PC-9 (cell line): Measurements from ENCODE around the gene HBA1. TPM values are rescaled to one million over a fixed set of nuclear protein-coding genes. Genes with fewer than 3 reads are reported as not detected.
"Not testable (repeated sequence)": the region's sequence is repeated elsewhere in the genome, so short reads cannot be mapped to it uniquely, and the experiment has no call there.

Source experiments
- BruUV-seq: library from RNA; stranded (reverse); fragments of 400-500 nt; replicated peaks from 2 replicates; lab custom pipeline; 2021; lab: Mats Ljungman, UMichigan
- CTCF ChIA-PET: fragments of 300-600 bp; sonication (Branson Sonifier 250); formaldehyde crosslinking; loops from one replicate; lab custom pipeline; 2022; ENCODE audit warnings: antibody characterized with exemption; lab: Charles Lee
- POLR2A ChIA-PET: fragments of 300-600 bp; sonication (Branson Sonifier 250); formaldehyde crosslinking; loops from one replicate; lab custom pipeline; 2022; ENCODE audit warnings: antibody characterized with exemption; ENCODE audit not compliant: unreplicated experiment; lab: Charles Lee
- DNase-seq, 2 experiments: peaks; one replicate each; pipeline versions ENCODE4 v3.0.0 to v3.0.0-alpha.2; 2015 to 2022; ENCODE audit warnings: mixed read lengths in 1 of 2
- H2AFZ ChIP-seq: fragments of 200-600 bp; sonication (generic); 2 replicates; pipeline ENCODE4 v1.8.1; 2017; ENCODE audit warnings: antibody characterized with exemption
- H3F3A ChIP-seq: fragments of 200-600 bp; sonication (generic); 2 replicates; pipeline ENCODE4 v1.8.1; 2017; ENCODE audit warnings: antibody characterized with exemption, mild to moderate bottlenecking, low read depth; ENCODE audit not compliant: insufficient read depth
- H3K27ac ChIP-seq: fragments of 200-600 bp; sonication (generic); 2 replicates; pipeline ENCODE4 v1.6.1; 2016; ENCODE audit warnings: mixed run types
- H3K27me3 ChIP-seq: fragments of 200-600 bp; sonication (generic); 2 replicates; pipeline ENCODE4 v1.6.1; 2016; ENCODE audit warnings: low read depth, mixed run types; ENCODE audit not compliant: insufficient read depth
- H3K36me3 ChIP-seq: fragments of 200-600 bp; sonication (generic); 2 replicates; pipeline ENCODE4 v1.6.1; 2016; ENCODE audit warnings: low read depth, mixed run types
- H3K4me1 ChIP-seq: fragments of 200-600 bp; sonication (generic); replicated peaks from 2 replicates; pipeline ENCODE4 v1.6.1; 2016; ENCODE audit warnings: mixed run types; ENCODE audit not compliant: insufficient read depth
- H3K4me2 ChIP-seq: fragments of 200-600 bp; sonication (generic); 2 replicates; pipeline ENCODE4 v1.6.1; 2017; ENCODE audit warnings: mixed run types
- H3K4me3 ChIP-seq: fragments of 200-600 bp; sonication (generic); 2 replicates; pipeline ENCODE4 v1.6.1; 2016; ENCODE audit warnings: mixed run types
- H3K79me2 ChIP-seq: fragments of 200-600 bp; sonication (generic); 2 replicates; pipeline ENCODE4 v1.6.1; 2017; ENCODE audit warnings: low read depth, mixed run types
- H3K9me2 ChIP-seq: fragments of 200-600 bp; sonication (generic); 2 replicates; pipeline ENCODE4 v1.8.1; 2017; ENCODE audit warnings: mild to moderate bottlenecking; ENCODE audit not compliant: insufficient read depth
- H3K9me3 ChIP-seq: fragments of 200-600 bp; sonication (generic); 2 replicates; pipeline ENCODE4 v1.8.1; 2016; ENCODE audit warnings: low read depth; ENCODE audit not compliant: insufficient read depth
- H4K20me1 ChIP-seq: fragments of 200-600 bp; sonication (generic); 2 replicates; pipeline ENCODE4 v1.8.1; 2017; ENCODE audit not compliant: insufficient read depth
- EZH2 ChIP-seq: fragments of 200-600 bp; sonication (generic); IDR thresholded peaks from 2 replicates; pipeline ENCODE4 v1.8.0; 2017; ENCODE audit warnings: antibody characterized with exemption, low read depth
- intact Hi-C: fragments of 100-400 bp; cut with micrococcal nuclease; formaldehyde crosslinking; loops from one replicate; pipeline ENCODE4 v1.10.0; 2022; ENCODE audit not compliant: unreplicated experiment
- total RNA-seq: library from RNA; stranded (reverse); gene quantifications from 2 replicates; pipeline ENCODE4 v1.2.3, GENCODE V29; 2021
- TF ChIP-seq, protein P1 (sequence below): fragments of 200-600 bp; sonication (generic); conservative IDR thresholded peaks from 2 replicates; pipeline ENCODE4 v1.6.1; 2017; ENCODE audit warnings: mixed run types, antibody characterized with exemption, mild to moderate bottlenecking, moderate library complexity

HBA1 gene
- total RNA-seq, 1 experiment from 2014 or later: not detected

- intact Hi-C loops: no loop called here
- no peak for DNase-seq
- H3K9me3 ChIP-seq: no peaks in the 10 kb centered on the region
- no peaks in the 10 kb centered on the region for H3K27me3 ChIP-seq
- peaks cover 15% of the 10 kb centered on the region for H3F3A ChIP-seq
- TF ChIP-seq, protein P1, sequence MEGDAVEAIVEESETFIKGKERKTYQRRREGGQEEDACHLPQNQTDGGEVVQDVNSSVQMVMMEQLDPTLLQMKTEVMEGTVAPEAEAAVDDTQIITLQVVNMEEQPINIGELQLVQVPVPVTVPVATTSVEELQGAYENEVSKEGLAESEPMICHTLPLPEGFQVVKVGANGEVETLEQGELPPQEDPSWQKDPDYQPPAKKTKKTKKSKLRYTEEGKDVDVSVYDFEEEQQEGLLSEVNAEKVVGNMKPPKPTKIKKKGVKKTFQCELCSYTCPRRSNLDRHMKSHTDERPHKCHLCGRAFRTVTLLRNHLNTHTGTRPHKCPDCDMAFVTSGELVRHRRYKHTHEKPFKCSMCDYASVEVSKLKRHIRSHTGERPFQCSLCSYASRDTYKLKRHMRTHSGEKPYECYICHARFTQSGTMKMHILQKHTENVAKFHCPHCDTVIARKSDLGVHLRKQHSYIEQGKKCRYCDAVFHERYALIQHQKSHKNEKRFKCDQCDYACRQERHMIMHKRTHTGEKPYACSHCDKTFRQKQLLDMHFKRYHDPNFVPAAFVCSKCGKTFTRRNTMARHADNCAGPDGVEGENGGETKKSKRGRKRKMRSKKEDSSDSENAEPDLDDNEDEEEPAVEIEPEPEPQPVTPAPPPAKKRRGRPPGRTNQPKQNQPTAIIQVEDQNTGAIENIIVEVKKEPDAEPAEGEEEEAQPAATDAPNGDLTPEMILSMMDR: no peak
- no peak for TF ChIP-seq EZH2
- no TSS peak for BruUV-seq
- ChIA-PET CTCF (no interaction called here), POLR2A (no interaction called here)
- peaks cover 34% of the 10 kb centered on the region for H3K36me3 ChIP-seq
- H3K9me2 ChIP-seq: no peaks in the 10 kb centered on the region
- H3K79me2 ChIP-seq: no peaks in the 10 kb centered on the region
- no peak overlapping the region for H3K27ac ChIP-seq
- H3K4me3 ChIP-seq: no peak overlapping the region
- H2AFZ ChIP-seq: no peak overlapping the region
- H3K4me1 ChIP-seq: no peaks in the 10 kb centered on the region
- peaks cover 9% of the 10 kb centered on the region for H4K20me1 ChIP-seq
- no peak overlapping the region for H3K4me2 ChIP-seq
These were observed 18.0 kb downstream of the HBA1 start for GRCh38 chr16:194516-194915.

- TF ChIP-seq, protein P1: no peak
- TF ChIP-seq EZH2: no peak
- POLR2A ChIA-PET: interaction anchor here (0.7 kb wide), 1 partner anchor 200 kb away, joined by 4 read pairs; no protein-coding TSS in a partner anchor
- no TSS peak for BruUV-seq
- Histone ChIP-seq H3K9me2 (no peaks in the 10 kb centered on the region), H3K79me2 (no peaks in the 10 kb centered on the region), H3K27ac (0 out of 2 replicates have a peak overlapping the region, but pooled peaks have one; percentile 23), H3K4me3 (no peak overlapping the region), H2AFZ (no peak overlapping the region), H3K36me3 (peaks cover 31% of the 10 kb centered on the region), H3K4me1 (no peaks in the 10 kb centered on the region), H3K27me3 (no peaks in the 10 kb centered on the region), H3F3A (peaks cover 12% of the 10 kb centered on the region), H3K9me3 (no peaks in the 10 kb centered on the region), H4K20me1 (peaks cover 10% of the 10 kb centered on the region), H3K4me2 (no peak overlapping the region)
- CTCF ChIA-PET: interaction anchor here (0.7 kb wide), 1 partner anchor 41 kb away, joined by 3 read pairs; no protein-coding TSS in a partner anchor
- DNase-seq: no peak
- intact Hi-C loops: no loop called here
These were observed 23.9 kb downstream of the HBA1 start for GRCh38 chr16:200388-200787.

GRCh38 chr16:203246-203645 lies 26.8 kb downstream of the HBA1 start:
- Histone ChIP-seq H2AFZ (no peak overlapping the region), H4K20me1 (peaks cover 15% of the 10 kb centered on the region; the same call in 1 of the 2 replicates), H3K4me2 (no peak overlapping the region), H3K4me1 (no peaks in the 10 kb centered on the region), H3K36me3 (peaks cover 34% of the 10 kb centered on the region), H3K9me2 (no peaks in the 10 kb centered on the region), H3K27ac (no peak overlapping the region), H3K79me2 (no peaks in the 10 kb centered on the region), H3F3A (peaks cover 7% of the 10 kb centered on the region), H3K9me3 (no peaks in the 10 kb centered on the region), H3K4me3 (no peak overlapping the region), H3K27me3 (no peaks in the 10 kb centered on the region)
- TF ChIP-seq, protein P1: no peak
- no peak for TF ChIP-seq EZH2
- CTCF ChIA-PET: no interaction called here
- DNase-seq: no peak
- BruUV-seq: no TSS peak
- POLR2A ChIA-PET: no interaction called here
- intact Hi-C loops: no loop called here

GRCh38 chr16:204046-204445 lies 27.6 kb downstream of the HBA1 start:
- POLR2A ChIA-PET: interaction anchor here (0.7 kb wide), 1 partner anchor 103 kb away, joined by 6 read pairs; no protein-coding TSS in a partner anchor
- Histone ChIP-seq H3K36me3 (peaks cover 32% of the 10 kb centered on the region), H4K20me1 (peaks cover 20% of the 10 kb centered on the region; the same call in 1 of the 2 replicates)
- BruUV-seq, DNase-seq, H3F3A ChIP-seq, H3K27ac ChIP-seq, CTCF ChIA-PET, H2AFZ ChIP-seq, H3K4me2 ChIP-seq, intact Hi-C loops, H3K27me3 ChIP-seq, H3K4me1 ChIP-seq, H3K9me3 ChIP-seq, H3K9me2 ChIP-seq, H3K4me3 ChIP-seq, H3K79me2 ChIP-seq: not testable (repeated sequence)

GRCh38 chr16:209359-209758 lies 32.9 kb downstream of the HBA1 start:
- H3K27me3 ChIP-seq, H3F3A ChIP-seq, BruUV-seq, H3K4me2 ChIP-seq, DNase-seq, H3K4me1 ChIP-seq, H3K4me3 ChIP-seq, H2AFZ ChIP-seq, intact Hi-C loops, H3K9me2 ChIP-seq, POLR2A ChIA-PET, H3K27ac ChIP-seq, H3K9me3 ChIP-seq, CTCF ChIA-PET: not testable (repeated sequence)
- H3K79me2 ChIP-seq: 0 out of 2 replicates have a peak, but pooled peaks cover 22% of the 10 kb centered on the region
- peaks cover 58% of the 10 kb centered on the region for H4K20me1 ChIP-seq
- H3K36me3 ChIP-seq: peaks cover 33% of the 10 kb centered on the region
